Measurements from ENCODE around the gene MRPL21. TPM values are rescaled to one million over a fixed set of nuclear protein-coding genes. Genes with fewer than 3 reads are reported as not detected.

The MRPL21 gene
- total and polyA plus RNA-seq, 2 experiments from 2014 or later = 62.4 to 232 TPM

GRCh38 chr11:68852628-68853027 is 51.0 kb downstream of the MRPL21 start:
- H3K4me3 Mint-ChIP-seq = no peak overlapping the region
- Histone ChIP-seq H3K4me1 (ENCODE audit: insufficient read depth) (peaks cover 14% of the 10 kb centered on the region), H4K20me1 (replicated peaks; ENCODE audit: insufficient read depth) (no peaks in the 10 kb centered on the region), H3K27me3 (ENCODE audit: insufficient read depth) (peaks cover 31% of the 10 kb centered on the region), H3K27ac (ENCODE audit: low read depth) (no peak overlapping the region), H2AFZ (no peak overlapping the region), H3K79me2 (replicated peaks; ENCODE audit: insufficient read depth) (no peaks in the 10 kb centered on the region), H3K4me2 (no peak overlapping the region), H3K4me3 (no peak overlapping the region), H3K36me3 (ENCODE audit: insufficient read depth) (no peaks in the 10 kb centered on the region), H3K9me2 (ENCODE audit: insufficient read depth) (no peaks in the 10 kb centered on the region), H3F3A (replicated peaks; ENCODE audit: low read depth) (peaks cover 10% of the 10 kb centered on the region)
- H3K4me1 Mint-ChIP-seq = peaks cover 5% of the 10 kb centered on the region; the same call in 2 of the 3 replicates
- TF ChIP-seq EZH2phosphoT487 (IDR thresholded peaks at IDR 0.05; ENCODE audit: unreplicated experiment) (no peak), EZH2 (IDR thresholded peaks at IDR 0.05; ENCODE audit: low read depth, unreplicated experiment) (no peak), JUNB (IDR thresholded peaks at IDR 0.05; ENCODE audit: unreplicated experiment) (no peak), ZNF114 (CRISPR knock-in tag; IDR thresholded peaks at IDR 0.05) (no peak)
- H3K36me3 Mint-ChIP-seq (ENCODE audit: low read depth) = no peaks in the 10 kb centered on the region
- peaks cover 37% of the 10 kb centered on the region for H3K27me3 Mint-ChIP-seq (ENCODE audit: insufficient read depth, low read depth, poor library complexity)
- no peak overlapping the region for H3K27ac Mint-ChIP-seq
- peaks cover 4% of the 10 kb centered on the region; the same call in 2 of the 3 replicates for H3K9me3 Mint-ChIP-seq
- DNase-seq (ENCODE audit: low spot score) (no peak), ATAC-seq (no peak)

DNA sequence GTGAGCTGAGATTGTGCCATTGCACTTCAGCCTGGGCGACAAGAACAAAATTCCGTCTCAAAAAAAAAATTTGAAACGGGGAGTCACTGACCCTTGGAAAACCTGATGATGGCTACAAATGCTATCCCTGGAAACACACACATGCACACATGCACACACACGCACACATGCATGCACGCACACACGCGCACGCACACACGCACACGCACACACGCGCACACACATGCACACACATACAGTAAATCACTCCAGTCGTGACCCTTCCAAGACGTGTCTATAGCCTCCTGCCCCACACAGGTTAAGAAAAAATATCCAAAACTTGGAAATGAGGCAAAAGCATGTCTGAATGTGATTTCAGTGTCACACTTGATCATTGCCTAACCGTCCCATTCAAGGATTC is 55.2 kb downstream of the MRPL21 start:
- DNase-seq (ENCODE audit: low spot score) (no peak), ATAC-seq (no peak)
- Histone ChIP-seq H3K27ac (ENCODE audit: low read depth) (no peak overlapping the region), H3K4me3 (no peak overlapping the region), H3K27me3 (ENCODE audit: insufficient read depth) (peaks cover 39% of the 10 kb centered on the region), H3K4me1 (ENCODE audit: insufficient read depth) (peaks cover 9% of the 10 kb centered on the region), H3K9me2 (ENCODE audit: insufficient read depth) (no peaks in the 10 kb centered on the region), H3K79me2 (replicated peaks; ENCODE audit: insufficient read depth) (no peaks in the 10 kb centered on the region), H3F3A (replicated peaks; ENCODE audit: low read depth) (0 out of 2 replicates have a peak, but pooled peaks cover 4% of the 10 kb centered on the region), H3K4me2 (no peak overlapping the region), H4K20me1 (replicated peaks; ENCODE audit: insufficient read depth) (no peaks in the 10 kb centered on the region), H3K36me3 (ENCODE audit: insufficient read depth) (no peaks in the 10 kb centered on the region), H2AFZ (no peak overlapping the region)
- Mint-ChIP-seq H3K9me3 (no peaks in the 10 kb centered on the region; the same call in 2 of the 3 replicates), H3K27me3 (ENCODE audit: insufficient read depth, low read depth, poor library complexity) (peaks cover 50% of the 10 kb centered on the region), H3K4me3 (no peak overlapping the region), H3K4me1 (peaks cover 11% of the 10 kb centered on the region; the same call in 2 of the 3 replicates), H3K36me3 (ENCODE audit: low read depth) (no peaks in the 10 kb centered on the region), H3K27ac (no peak overlapping the region)
- TF ChIP-seq STAT1 (IDR thresholded peaks at IDR 0.05; ENCODE audit: unreplicated experiment) (no peak), ETS1 (IDR thresholded peaks at IDR 0.05) (no peak), CREB1 (CRISPR knock-in tag; IDR thresholded peaks at IDR 0.05; ENCODE audit: low read depth) (no peak), POLR2AphosphoS5 (IDR thresholded peaks at IDR 0.05; ENCODE audit: low read depth) (no peak), ZNF331 (CRISPR knock-in tag; IDR thresholded peaks at IDR 0.05; ENCODE audit: low read depth) (no peak), EZH2phosphoT487 (IDR thresholded peaks at IDR 0.05; ENCODE audit: unreplicated experiment) (no peak), REST (IDR thresholded peaks at IDR 0.05; ENCODE audit: unreplicated experiment) (no peak)
- TF ChIP-seq, protein P1, sequence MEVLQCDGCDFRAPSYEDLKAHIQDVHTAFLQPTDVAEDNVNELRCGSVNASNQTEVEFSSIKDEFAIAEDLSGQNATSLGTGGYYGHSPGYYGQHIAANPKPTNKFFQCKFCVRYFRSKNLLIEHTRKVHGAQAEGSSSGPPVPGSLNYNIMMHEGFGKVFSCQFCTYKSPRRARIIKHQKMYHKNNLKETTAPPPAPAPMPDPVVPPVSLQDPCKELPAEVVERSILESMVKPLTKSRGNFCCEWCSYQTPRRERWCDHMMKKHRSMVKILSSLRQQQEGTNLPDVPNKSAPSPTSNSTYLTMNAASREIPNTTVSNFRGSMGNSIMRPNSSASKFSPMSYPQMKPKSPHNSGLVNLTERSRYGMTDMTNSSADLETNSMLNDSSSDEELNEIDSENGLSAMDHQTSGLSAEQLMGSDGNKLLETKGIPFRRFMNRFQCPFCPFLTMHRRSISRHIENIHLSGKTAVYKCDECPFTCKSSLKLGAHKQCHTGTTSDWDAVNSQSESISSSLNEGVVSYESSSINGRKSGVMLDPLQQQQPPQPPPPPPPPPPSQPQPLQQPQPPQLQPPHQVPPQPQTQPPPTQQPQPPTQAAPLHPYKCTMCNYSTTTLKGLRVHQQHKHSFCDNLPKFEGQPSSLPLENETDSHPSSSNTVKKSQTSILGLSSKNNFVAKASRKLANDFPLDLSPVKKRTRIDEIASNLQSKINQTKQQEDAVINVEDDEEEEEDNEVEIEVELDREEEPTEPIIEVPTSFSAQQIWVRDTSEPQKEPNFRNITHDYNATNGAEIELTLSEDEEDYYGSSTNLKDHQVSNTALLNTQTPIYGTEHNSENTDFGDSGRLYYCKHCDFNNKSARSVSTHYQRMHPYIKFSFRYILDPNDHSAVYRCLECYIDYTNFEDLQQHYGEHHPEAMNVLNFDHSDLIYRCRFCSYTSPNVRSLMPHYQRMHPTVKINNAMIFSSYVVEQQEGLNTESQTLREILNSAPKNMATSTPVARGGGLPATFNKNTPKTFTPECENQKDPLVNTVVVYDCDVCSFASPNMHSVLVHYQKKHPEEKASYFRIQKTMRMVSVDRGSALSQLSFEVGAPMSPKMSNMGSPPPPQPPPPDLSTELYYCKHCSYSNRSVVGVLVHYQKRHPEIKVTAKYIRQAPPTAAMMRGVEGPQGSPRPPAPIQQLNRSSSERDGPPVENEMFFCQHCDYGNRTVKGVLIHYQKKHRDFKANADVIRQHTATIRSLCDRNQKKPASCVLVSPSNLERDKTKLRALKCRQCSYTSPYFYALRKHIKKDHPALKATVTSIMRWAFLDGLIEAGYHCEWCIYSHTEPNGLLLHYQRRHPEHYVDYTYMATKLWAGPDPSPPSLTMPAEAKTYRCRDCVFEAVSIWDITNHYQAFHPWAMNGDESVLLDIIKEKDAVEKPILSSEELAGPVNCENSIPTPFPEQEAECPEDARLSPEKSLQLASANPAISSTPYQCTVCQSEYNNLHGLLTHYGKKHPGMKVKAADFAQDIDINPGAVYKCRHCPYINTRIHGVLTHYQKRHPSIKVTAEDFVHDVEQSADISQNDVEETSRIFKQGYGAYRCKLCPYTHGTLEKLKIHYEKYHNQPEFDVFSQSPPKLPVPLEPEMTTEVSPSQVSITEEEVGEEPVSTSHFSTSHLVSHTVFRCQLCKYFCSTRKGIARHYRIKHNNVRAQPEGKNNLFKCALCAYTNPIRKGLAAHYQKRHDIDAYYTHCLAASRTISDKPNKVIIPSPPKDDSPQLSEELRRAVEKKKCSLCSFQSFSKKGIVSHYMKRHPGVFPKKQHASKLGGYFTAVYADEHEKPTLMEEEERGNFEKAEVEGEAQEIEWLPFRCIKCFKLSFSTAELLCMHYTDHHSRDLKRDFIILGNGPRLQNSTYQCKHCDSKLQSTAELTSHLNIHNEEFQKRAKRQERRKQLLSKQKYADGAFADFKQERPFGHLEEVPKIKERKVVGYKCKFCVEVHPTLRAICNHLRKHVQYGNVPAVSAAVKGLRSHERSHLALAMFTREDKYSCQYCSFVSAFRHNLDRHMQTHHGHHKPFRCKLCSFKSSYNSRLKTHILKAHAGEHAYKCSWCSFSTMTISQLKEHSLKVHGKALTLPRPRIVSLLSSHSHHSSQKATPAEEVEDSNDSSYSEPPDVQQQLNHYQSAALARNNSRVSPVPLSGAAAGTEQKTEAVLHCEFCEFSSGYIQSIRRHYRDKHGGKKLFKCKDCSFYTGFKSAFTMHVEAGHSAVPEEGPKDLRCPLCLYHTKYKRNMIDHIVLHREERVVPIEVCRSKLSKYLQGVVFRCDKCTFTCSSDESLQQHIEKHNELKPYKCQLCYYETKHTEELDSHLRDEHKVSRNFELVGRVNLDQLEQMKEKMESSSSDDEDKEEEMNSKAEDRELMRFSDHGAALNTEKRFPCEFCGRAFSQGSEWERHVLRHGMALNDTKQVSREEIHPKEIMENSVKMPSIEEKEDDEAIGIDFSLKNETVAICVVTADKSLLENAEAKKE (CRISPR knock-in tag; IDR thresholded peaks at IDR 0.05) = no peak

Data from GM23338 (cell line).